ENCODE results near the gene ACVR1. TPM values are rescaled to one million over a fixed set of nuclear protein-coding genes. Genes with fewer than 3 reads are reported as not detected.
A peak's percentile ranks its signal among the peaks of the same experiment; 100 is the strongest.

The ACVR1 gene
- total RNA-seq, 3 donors from 2014 or later = 14.7 to 38.4 (median 15.8) TPM

DNA sequence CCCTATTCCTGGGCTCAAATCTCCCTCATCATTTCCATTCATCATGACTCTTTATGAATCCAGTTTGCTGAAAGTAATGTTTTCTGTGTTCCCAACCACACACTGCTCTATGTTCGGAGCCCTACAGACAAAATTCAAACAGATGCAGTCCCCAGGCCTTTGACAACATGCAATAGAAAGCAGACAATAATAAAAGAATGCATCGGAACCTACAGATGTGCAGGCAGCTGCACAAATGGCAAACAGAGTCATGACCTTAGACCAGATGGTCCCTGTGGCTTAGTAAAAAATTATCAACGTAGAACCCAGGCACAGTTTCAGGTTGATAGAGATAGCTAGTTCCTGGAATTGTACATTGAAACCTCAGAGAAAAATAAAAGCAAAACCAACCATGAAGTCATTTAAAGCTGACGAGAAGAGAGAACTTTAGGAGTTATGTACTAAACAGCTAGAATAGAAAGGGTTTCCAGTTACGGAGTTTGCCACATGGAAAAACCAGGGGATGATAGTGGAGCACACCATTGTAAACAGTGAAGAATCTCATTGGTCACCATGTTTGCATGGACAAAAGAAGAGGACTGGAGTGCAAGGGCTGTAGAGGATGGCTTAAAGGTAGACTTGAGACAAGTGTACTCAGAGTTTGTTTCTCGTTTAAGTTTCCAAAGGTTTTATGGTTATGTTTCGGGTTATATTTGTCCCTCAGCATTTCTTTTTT is 23.2 kb upstream of the ACVR1 start:
- Histone ChIP-seq H3K36me3 (ENCODE audit: low read depth) (no peaks in the 10 kb centered on the region), H3K4me3 (no peak overlapping the region), H3K4me1 (ENCODE audit: low read depth) (no peaks in the 10 kb centered on the region), H3K9me3 (no peaks in the 10 kb centered on the region)
- DNase-seq = no peak
- ATAC-seq = peak; percentile 27
- TF ChIP-seq, protein P1, sequence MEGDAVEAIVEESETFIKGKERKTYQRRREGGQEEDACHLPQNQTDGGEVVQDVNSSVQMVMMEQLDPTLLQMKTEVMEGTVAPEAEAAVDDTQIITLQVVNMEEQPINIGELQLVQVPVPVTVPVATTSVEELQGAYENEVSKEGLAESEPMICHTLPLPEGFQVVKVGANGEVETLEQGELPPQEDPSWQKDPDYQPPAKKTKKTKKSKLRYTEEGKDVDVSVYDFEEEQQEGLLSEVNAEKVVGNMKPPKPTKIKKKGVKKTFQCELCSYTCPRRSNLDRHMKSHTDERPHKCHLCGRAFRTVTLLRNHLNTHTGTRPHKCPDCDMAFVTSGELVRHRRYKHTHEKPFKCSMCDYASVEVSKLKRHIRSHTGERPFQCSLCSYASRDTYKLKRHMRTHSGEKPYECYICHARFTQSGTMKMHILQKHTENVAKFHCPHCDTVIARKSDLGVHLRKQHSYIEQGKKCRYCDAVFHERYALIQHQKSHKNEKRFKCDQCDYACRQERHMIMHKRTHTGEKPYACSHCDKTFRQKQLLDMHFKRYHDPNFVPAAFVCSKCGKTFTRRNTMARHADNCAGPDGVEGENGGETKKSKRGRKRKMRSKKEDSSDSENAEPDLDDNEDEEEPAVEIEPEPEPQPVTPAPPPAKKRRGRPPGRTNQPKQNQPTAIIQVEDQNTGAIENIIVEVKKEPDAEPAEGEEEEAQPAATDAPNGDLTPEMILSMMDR (IDR thresholded peaks at IDR 0.05) = no peak
- intact Hi-C loops (cut with DNase I, micrococcal nuclease) = no loop called here

DNA sequence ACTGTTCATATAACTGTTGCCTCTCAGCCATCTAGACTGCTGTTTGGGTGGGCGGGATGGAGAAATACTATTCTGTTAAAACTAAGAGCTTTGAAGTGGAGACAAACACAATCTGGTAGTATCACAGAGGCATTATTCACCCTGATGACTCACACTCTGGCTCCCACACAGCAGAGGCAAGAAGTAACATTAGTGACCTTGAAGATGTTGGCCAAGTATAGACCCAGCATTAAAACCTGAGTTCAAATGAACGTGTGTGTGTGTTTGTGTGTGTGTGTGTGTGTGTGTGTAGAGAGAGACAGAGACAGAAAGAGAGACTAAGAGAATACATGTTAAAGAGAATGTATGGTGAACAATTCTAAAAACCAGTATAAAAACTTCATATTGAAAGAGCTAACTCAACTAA is 22.5 kb upstream of the ACVR1 start:
- intact Hi-C loops (cut with DNase I, micrococcal nuclease) = no loop called here
- Histone ChIP-seq H3K4me1 (ENCODE audit: low read depth) (no peaks in the 10 kb centered on the region), H3K36me3 (ENCODE audit: low read depth) (no peaks in the 10 kb centered on the region), H3K9me3 (no peaks in the 10 kb centered on the region), H3K4me3 (no peak overlapping the region)
- no peak for DNase-seq
- ATAC-seq = peak; percentile 65
- TF ChIP-seq, protein P1 (IDR thresholded peaks at IDR 0.05) = no peak

DNA sequence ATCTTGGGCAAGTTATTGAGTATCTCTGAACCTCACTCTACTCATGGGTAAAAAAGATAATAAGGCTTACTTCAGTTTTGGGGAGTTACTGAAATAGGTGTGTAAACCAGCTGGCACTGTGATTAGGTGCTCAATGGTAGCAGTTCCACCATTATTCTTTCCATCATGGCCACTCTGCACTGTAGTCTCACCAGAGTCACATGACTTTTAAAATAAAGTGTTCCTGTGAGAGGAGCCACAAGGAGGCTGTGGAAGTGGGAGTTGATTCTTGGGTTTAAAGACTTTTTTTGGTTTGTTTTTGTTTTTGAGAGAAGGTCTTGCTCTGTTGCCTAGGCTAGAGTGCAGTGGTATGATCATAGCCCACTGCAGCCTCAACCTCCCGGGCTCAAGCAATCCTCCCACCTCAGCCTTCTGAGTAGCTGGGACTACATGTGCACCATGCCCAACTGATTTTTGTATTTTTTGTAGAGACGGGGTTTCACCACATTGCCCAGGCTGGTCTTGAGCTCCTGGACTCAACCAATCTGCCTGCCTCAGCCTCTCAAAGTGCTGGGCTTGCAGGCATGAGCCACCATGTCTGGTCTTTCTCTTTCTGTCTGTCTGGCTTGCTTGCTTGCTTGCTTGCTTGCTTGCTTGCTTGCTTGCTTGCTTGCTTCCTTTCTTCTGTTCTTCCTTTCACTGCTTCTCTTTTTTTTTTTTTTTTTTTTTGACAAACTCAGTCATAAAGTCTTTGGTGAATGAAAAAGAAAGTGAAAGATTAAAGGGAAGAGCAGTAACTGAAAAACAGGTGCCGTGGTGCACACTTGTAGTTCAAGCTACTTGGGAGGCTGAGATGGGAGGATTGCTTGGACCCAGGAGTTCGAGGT is 21.2 kb upstream of the ACVR1 start:
- peak; percentile 65 for ATAC-seq
- TF ChIP-seq, protein P1 (IDR thresholded peaks at IDR 0.05) = no peak
- H3K9me3 ChIP-seq = no peaks in the 10 kb centered on the region
- intact Hi-C loops (cut with DNase I, micrococcal nuclease) = no loop called here
- no peaks in the 10 kb centered on the region for H3K36me3 ChIP-seq (ENCODE audit: low read depth)
- H3K4me1 ChIP-seq (ENCODE audit: low read depth) = no peaks in the 10 kb centered on the region
- DNase-seq = no peak
- no peak overlapping the region for H3K4me3 ChIP-seq

DNA sequence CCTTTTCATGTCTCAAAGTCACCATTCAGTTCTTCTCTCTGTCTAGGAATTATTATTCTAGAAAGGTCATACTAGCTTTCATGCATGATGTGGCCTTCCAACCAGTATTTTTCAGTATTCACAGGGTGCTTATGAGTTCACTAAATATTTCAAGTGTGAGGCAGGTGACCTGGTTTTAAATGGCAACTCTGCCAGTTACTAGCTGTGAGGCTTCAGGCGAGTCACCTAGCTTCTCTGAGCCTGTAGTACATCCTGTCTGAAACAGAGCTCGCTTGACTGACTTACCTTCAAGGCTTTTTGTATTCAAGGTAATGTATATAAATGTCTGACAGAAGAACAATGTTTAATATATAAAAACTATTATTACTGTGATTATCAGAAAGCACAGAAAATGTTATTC is 19.4 kb upstream of the ACVR1 start:
- DNase-seq = no peak
- intact Hi-C loops (cut with DNase I, micrococcal nuclease) = no loop called here
- no peaks in the 10 kb centered on the region for H3K4me1 ChIP-seq (ENCODE audit: low read depth)
- no peaks in the 10 kb centered on the region for H3K9me3 ChIP-seq
- H3K36me3 ChIP-seq (ENCODE audit: low read depth) = no peaks in the 10 kb centered on the region
- no peak overlapping the region for H3K4me3 ChIP-seq
- TF ChIP-seq, protein P1 (IDR thresholded peaks at IDR 0.05) = no peak
- no peak for ATAC-seq

DNA sequence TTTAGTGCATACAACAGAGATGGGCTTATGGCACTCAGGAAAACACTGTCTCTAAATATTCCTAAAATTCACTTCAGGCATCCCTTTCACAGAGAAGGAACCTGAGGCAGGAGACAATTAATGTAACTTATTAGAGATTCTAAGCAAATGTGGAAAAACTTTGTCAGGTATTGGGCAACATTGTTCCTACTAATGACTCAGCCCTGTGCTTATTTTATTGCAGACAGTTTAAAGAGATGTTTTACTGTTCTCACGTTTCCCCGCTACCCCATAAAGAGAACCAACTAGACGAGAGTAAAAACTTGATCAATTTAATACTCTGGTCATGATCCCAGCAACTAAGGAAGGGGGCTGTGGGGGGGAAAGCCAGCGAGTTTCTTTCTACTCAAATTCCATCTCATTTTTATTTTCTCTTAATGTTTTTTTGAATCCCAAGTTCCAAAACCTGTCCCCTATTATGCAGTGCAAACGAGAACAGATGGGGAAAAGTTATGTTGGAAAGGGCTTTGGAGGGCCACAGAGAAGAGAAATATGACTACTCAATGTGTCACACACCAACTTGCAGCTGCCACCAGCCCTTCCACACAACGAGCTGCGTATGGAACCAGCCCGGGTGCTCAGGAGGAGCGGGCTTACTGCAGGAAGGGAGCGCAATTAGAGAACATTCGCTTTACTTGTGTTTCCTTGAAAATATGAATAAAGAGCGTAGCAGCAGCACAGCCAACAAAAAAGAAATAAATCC is 18.7 kb upstream of the ACVR1 start:
- no peaks in the 10 kb centered on the region for H3K9me3 ChIP-seq
- no peak overlapping the region for H3K4me3 ChIP-seq
- intact Hi-C loops (cut with DNase I, micrococcal nuclease) = no loop called here
- DNase-seq (no peak), ATAC-seq (no peak)
- TF ChIP-seq, protein P1 (IDR thresholded peaks at IDR 0.05) = no peak
- H3K4me1 ChIP-seq (ENCODE audit: low read depth) = no peaks in the 10 kb centered on the region
- H3K36me3 ChIP-seq (ENCODE audit: low read depth) = no peaks in the 10 kb centered on the region

Data from mucosa of descending colon (tissue), 3 donors.